GM19351 (cell line): Measurements from ENCODE around the gene DENND1A.
"Not testable (repeated sequence)": the region's sequence is repeated elsewhere in the genome, so short reads cannot be mapped to it uniquely, and the experiment has no call there.

Experiments
- ATAC-seq: cut with Tn5 transposase; IDR thresholded peaks from one replicate; pipeline ENCODE4 v1.9.1; 2021; ENCODE audit warnings: mild to moderate bottlenecking, moderate library complexity; ENCODE audit not compliant: unreplicated experiment

DENND1A gene

GRCh38 chr9:123923377-123923776 is 6.5 kb downstream of the DENND1A start:
- no peak for ATAC-seq

- ATAC-seq, result no peak
These were observed 7.0 kb downstream of the DENND1A start for GRCh38 chr9:123922911-123923310.

- no peak for ATAC-seq
These were observed 7.5 kb downstream of the DENND1A start for GRCh38 chr9:123922431-123922830.

- no peak for ATAC-seq
These were observed 15.3 kb downstream of the DENND1A start for GRCh38 chr9:123914517-123915196.

- ATAC-seq, result no peak
These were observed 17.6 kb downstream of the DENND1A start for GRCh38 chr9:123912167-123912897.

GRCh38 chr9:123911024-123911423 is 18.9 kb downstream of the DENND1A start:
- no peak for ATAC-seq

- ATAC-seq, result not testable (repeated sequence)
These were observed 20.7 kb downstream of the DENND1A start for GRCh38 chr9:123909192-123909591.

GRCh38 chr9:123903550-123903949 is 26.4 kb downstream of the DENND1A start:
- not testable (repeated sequence) for ATAC-seq

GRCh38 chr9:123894822-123895221 is 35.1 kb downstream of the DENND1A start:
- ATAC-seq, result no peak

- no peak for ATAC-seq
These were observed 36.0 kb downstream of the DENND1A start for GRCh38 chr9:123893831-123894460.

GRCh38 chr9:123893115-123893514 is 36.8 kb downstream of the DENND1A start:
- ATAC-seq, result no peak

GRCh38 chr9:123887837-123888236 is 42.1 kb downstream of the DENND1A start:
- no peak for ATAC-seq

- ATAC-seq, result not testable (repeated sequence)
These were observed 44.1 kb downstream of the DENND1A start for GRCh38 chr9:123885834-123886233.

- no peak for ATAC-seq
These were observed 46.3 kb downstream of the DENND1A start for GRCh38 chr9:123883634-123884033.

- ATAC-seq, result no peak
These were observed 48.3 kb downstream of the DENND1A start for GRCh38 chr9:123881604-123882003.

GRCh38 chr9:123880420-123880819 is 49.5 kb downstream of the DENND1A start:
- ATAC-seq, result no peak

- ATAC-seq, result no peak
These were observed 53.2 kb downstream of the DENND1A start for GRCh38 chr9:123876750-123877149.

- no peak for ATAC-seq
These were observed 57.2 kb downstream of the DENND1A start for GRCh38 chr9:123872710-123873109.

GRCh38 chr9:123871781-123872180 is 58.1 kb downstream of the DENND1A start:
- no peak for ATAC-seq

GRCh38 chr9:123868002-123868401 is 61.9 kb downstream of the DENND1A start:
- no peak for ATAC-seq

GRCh38 chr9:123867034-123867433 is 62.9 kb downstream of the DENND1A start:
- no peak for ATAC-seq

- ATAC-seq, result no peak
These were observed 63.4 kb downstream of the DENND1A start for GRCh38 chr9:123866497-123866896.
